ENCODE measurements around the gene JSRP1.

The JSRP1 gene, protein sequence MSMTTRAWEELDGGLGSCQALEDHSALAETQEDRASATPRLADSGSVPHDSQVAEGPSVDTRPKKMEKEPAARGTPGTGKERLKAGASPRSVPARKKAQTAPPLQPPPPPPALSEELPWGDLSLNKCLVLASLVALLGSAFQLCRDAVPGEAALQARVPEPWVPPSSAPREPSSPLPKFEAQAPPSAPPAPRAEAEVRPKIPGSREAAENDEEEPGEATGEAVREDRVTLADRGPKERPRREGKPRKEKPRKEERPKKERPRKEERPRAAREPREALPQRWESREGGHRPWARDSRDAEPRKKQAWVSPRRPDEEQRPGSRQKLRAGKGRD

DNA sequence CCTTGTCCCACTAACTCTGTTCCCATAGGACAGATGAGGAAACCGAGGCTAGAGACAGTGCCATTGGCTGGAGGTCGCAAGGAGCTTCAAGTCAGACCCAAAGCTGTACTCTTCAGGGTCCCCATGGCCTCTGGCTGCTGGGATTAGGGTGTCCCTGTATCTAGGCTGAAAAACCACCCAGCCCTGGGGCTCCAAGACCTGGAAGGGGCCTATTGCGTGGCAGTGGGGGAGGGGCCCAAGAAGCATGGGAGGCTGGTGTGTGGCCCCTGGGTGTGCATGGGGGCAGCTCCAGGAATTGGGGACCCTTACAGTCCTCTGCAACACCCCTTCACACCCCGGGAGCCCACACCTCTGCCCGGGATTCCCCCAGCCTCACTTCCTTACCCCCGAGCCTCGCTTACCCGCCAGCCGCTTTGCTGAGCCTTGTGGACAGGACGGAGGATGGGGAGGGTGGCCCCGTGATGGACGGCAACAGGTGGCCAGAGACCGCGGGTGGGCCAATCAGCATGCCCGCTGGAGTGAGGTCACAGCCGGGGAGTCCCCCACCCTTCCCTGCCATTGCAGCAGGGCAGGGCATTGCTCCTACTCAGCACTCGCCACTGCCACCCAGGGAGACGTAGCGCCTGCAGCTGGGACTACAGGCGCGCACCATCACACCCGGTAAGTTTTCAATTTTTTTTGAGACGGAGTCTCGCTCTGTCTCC lies at the start of gene JSRP1:
Gene JSRP1, minus strand, starts transcription at position 436 of the 704 bp plus-strand sequence. CDS start 1,103 bp downstream, outside the sequence.
- DNase-seq, result no peak

DNA sequence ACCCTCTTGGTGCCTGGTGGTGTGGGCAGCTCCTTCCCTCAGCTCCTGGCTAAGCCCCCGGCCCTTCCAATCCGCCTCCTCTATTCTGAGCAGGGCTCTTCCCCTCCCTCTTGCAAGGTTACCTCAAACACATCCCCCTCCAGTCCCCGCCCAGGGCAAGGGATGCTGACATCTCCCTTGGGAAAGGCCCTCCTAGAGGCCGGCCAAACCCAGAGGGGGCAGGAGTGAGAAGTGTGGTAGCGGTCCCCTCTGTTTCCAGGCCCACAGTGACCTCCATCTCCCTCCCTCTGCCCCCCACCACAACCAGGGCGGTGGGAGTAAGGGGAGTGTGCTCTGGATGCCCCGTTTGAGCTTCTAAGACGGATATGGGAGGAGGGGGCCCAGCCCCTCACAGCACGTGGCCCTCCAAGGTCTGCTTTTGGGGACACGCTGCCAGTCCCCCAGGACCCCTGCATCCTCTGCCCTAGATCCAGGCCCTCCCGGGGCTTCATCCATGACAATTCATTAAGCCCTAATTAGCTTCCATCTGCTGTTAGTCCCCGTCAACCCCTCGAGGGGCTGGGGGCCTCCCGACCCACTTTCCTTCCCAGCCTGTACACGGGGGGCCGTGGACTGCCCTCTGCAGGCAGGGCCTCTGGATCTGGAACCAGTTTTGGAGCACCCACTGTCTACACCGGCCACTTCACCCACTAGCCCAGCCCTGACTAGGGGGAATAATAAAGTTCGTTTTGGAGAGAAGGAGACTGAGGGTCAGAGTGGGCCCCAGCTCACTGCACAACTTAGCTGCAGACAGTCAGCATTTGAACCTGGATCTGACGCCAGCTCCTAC lies 49.4 kb upstream of the JSRP1 start:
- DNase-seq, result no peak

DNA sequence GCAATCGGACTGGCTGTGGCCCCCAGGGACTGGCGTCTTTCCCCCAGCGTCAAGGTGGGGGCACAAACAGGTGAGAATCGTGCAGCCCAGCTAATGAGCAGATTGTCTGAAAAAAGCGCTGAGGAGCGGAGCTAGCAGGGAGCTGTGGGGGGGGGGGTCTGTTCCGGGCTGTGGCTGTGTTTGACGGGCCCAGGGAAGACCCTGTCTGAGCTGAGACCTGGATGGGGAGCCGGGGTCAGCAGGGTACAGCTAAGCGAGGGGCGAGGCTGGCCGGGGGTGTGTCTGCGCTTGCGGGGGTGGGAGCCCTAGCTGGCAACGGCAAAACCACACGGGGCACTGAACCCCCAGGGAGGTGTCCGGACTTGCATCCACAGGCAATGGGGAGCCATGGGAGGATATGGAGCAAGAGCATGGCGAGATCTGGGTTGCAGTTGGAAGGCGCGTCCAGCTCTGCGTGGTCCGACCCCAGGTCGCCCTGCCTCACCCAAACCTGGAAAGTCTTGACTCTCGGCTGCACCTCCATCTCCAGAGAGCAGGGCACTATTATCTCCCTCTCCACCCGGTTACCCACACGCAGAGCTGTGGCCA lies 47.1 kb upstream of the JSRP1 start:
- DNase-seq, result no peak

DNA sequence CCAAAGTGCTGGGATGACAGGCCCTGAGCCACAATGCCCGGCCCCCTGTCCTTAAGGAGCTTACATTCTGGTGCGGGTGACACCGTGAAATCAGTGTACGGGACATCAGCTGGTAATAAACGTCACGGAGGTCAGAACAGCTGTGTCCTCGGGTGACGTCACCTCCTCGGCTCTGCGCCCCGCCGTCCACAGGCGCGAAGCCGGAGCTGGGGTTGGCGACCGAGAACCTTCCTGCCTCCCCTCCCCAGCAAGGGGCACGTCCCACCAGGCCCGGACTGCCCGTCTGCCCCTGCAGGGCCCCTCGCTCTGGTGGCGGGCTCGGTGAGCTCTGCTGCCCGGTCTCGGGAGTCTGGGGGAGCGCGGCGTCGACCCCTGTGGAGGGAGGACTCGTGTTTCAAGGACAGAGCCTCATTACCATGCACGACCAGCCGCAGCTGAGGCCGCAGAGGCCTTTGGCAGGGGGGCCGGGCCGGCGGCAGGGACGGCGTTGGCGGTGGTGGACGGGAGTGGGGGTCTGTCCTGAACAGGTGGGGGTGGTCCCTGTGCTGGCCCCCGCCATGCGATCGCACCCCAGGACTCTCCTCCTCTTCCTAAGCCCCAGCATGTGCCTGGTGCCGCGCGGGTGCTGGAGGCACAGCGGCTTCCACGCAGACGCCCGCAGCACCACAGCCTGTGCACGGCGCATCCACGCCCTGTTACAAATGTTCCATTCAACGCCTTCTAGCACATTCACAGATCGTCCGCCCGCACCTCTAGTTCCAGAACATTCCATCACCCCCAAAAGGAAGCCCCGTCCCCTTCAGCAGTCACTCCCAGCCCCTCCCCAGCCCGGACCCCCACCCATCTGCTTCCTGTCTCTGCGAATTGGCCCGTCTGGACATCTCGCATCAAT lies 46.3 kb upstream of the JSRP1 start:
- DNase-seq, result no peak

DNA sequence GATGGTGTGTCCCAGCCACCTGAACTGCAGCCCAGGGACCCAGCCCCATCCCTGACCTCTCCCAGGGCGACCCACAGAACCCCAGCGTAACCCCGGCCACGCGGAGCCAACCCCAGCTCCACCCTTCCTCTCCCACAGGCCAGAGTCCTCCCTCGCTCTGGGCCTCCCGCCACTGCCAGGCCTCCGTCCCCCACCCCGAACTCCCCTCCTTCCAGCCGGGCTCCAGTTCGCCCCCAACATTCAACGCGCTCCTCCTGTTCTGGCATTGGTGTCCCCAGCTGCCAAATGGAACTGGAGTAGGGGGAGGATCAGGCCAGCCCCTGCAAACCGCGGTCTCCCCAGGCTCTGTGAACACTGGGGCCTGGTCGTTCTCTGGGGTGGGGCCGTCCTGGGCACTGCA lies 44.3 kb upstream of the JSRP1 start:
- no peak for DNase-seq

DNA sequence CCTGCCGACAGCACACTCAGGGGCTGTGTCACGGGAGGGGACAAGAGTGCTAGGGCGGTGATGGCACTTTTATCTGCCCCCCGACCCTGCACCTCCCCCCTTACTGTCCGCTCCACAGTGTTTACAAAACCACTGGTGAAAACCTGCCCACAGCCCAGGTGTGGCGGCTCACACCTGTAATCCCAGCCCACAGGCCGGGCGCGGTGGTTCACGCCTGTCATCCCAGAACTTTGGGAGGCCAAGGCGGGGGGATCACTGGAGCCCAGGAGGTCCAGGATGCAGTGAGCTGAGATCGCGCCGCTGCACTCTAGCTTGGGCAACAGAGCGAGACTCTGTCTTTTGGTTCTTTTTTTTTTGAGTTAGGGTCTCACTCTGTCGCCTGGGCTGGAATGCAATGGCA lies 39.9 kb upstream of the JSRP1 start:
- DNase-seq, result no peak

DNA sequence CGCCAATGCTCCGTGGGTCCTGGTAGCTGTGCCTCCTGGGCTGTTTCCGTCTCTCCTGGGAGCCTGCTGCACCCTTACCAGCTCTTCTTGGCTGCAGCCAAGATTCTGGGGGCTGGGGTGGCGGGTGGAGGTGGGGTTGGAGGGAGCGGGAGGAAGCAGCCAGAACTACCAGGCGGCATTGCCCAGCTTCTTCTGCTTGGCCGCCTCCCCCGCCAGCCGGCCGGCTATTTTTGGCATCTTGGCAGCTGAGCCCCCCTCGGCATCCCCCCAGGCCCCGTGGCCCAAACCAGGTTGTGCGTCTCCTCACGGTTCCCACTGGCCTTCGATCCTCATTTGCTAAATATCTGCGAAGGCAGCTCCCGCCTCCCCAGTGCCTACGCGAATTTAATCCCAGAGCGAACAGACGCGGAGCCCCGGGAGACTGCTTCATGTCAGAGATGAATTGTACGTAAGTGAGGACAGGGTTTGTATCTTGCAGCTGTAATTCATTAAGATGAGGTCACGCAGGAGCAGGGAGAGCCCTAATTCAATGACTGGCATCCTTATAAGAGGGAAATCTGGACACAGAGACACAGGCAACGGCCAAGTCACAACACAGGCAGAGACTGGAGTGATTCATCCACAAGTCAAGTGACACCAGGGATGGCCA lies 38.6 kb upstream of the JSRP1 start:
- DNase-seq, result no peak

DNA sequence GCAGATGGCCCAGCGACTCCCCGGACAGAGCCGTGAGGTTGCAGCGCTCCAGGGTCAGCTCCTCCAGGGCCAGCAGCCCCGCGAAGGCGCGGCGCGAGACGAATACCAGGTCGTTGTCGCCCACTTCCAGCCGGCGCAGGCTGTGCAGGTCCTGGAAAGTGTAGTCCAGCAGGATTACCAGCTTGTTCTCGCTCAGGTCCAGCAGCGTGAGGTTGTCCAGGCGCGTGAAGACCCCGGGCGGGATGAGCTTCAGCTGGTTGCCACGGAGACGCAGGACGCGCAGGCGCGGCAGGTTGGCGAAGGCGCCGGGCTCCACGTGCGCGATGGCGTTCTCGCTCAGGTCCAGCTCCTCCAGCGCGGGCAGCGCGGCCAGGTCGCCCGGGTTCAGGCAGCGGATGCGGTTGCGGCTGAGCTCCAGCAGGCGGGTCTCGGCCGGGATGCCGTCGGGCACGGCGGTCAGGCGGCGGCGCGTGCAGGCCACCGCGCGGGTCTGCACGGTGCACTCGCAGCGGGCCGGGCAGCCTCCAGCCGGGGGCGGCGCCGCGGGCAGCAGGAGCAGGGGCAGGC lies 35.1 kb upstream of the JSRP1 start:
- DNase-seq, result no peak

DNA sequence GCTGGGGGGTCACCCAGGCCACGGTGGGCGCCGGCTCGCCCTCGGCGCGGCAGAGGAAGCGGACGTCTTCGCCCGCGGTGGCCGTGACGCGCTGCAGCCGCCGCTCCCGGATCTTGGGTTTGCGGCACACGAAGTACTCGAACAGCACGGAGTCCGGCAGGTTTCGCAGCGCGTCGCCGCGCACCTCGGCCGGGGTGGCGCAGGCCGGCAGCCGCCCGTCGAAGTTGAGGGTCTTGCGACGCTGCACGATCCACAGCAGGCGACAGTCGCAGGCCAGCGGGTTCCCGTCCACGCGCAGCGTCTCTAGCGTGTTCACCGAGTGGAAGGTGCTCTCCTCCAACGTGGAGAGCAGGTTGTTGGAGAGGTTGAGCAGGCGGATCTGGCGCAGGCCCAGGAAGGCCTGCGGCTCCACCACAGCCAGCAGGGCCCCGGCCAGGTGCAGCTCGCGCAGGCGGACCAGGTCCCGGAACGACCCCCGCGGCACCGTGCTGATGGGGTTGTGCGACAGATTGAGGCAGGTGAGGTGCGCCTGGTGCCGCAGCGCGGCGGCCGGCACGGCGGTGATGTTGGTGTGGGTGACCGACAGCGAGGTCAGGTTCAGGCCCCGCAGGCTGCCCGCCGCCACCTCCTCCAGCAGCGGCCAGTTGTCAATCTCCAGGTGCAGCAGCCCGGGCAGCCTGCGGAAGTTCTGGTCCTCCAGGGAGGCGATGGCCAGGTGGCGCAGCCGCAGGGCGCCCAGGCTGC lies 34.4 kb upstream of the JSRP1 start:
- DNase-seq, result no peak

DNA sequence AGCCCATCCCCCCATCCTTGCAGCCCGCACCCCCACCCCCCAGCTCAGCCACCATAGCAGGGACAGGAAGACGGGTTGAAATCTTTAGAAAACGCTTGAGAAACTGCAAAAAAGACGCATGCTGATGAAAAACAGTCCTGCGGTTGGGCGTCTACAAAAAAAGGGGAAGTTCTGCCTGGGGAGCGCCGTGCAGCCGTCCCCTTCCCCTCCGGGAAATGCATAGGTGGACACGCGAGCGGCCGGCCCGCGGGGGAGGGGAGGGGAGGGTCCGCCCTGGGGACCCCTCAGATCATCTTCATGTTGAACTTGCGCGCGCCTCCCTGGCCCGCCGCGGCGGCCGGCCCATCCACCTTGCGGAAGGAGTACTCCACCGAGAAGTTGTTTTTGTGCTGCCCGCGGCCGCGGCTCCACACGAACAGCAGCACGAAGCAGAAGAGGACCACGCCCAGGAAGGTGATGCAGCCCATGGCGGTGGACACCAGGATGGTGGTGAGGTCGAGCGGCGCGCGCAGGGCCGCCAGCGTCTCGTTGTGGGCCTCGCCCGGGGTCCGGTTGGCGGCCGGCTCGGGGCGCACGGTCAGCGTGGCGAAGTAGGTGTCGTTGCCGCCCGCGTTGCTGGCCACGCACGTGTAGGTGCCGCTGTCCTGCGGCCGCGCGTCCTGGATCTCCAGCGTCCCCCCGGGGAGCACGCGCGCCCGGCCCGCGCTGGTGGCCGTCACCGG lies 33.7 kb upstream of the JSRP1 start:
- DNase-seq, result peak in 2 of 4 experiments; percentile 57 to 58

DNA sequence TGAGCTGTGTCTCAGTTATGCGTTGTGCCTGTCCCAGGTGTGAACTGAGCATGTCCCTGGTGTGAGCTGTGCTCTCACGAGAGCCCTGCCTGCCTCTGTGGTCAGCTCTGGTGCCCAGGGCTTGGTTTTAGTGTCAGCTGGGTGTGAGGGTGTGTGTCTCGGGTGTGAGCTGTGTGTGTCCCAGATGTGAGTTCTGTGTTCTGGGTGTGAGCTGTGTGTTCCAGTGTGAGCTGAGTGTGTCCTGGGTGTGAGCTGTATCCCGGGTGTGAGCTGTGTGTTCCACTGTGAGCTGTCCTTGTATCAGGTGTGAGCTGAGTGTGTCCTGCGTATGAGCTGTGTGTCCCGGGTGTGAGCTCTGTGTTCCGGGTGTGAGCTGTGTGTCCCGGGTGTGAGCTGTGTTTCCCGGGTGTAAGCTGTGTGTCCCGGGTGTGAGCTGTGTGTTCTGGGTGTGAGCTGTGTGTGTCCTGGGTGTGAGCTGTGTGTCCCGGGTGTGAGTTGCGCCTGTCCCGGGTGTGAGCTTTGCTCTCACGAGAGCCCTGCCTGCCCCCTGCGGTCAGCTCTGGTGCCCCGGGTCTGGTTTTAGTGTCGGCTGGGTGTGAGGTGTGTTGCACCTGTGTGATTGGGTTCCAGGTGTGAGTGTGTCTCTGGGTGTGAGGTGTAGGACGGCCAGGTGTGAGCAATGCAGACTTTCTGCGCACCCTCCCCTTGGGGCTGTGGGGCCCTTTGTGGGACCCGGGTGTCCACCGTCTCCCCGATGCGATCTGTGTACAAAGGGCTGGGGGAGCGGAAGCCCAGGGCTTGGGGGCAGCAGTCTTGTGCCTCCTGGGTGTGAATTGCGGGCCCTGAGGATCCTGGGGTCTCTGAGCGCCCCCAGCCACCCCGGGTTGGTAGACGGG lies 32.8 kb upstream of the JSRP1 start:
- DNase-seq, result no peak

DNA sequence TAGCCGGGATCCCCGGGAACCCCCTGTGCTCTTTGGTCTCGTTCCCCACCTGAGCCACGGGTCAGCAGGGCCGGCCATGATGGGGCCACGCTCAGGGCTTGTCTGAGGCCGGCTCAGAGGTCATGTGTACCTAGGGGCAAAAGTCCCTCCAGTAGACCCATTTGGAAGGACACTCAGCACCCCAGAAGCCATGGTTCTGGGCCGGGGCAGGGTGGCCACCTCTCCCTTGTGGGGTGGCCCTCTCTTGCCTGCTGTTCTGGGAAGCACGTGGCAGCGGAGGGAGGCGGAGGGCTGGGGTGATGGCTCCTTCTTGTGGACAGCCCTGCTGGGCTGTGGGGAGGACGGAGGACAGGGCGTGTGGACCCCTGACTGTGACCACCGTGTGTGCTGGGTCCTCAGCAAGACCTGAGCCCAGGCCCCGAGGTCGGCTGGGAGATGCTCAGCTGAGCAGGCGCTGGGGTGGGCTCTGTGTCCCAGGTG lies 32.2 kb upstream of the JSRP1 start:
- no peak for DNase-seq

DNA sequence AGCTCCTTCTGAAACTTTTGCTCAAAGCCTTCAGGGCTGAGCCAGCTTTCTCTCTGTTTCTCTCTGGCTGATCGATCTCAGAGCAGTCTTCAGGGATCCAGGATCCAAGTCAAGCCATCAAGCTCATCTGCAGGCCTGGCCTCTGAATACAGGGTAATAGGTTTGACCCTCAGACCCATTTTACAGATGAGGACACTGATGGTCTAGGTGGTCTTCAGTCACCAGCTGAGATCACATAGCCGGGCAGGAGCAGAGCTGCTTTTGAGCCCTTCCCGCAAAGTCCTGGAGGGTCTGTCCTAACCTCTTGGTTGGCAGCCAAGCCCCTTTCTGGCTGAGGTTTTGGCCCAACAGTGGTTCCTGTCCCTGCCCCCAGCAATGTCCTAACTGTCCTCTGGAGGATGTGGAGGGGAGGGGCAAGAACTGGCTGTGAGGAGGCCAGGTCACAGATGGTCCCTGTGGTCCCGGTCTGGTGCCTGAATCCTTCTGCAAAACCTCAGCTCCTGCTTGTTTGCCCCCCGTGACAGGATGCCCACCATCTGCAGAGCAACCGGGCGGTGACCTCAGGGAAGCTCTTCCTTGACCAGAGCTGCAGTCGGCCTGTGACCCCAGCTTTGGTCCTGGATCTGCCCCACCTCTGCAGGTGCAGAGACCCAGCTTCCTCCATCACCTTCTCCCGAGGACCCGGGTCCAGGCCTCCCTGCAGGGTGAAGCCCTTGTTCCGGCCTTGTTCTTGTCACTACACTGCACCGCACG lies 31.5 kb upstream of the JSRP1 start:
- DNase-seq, result no peak

DNA sequence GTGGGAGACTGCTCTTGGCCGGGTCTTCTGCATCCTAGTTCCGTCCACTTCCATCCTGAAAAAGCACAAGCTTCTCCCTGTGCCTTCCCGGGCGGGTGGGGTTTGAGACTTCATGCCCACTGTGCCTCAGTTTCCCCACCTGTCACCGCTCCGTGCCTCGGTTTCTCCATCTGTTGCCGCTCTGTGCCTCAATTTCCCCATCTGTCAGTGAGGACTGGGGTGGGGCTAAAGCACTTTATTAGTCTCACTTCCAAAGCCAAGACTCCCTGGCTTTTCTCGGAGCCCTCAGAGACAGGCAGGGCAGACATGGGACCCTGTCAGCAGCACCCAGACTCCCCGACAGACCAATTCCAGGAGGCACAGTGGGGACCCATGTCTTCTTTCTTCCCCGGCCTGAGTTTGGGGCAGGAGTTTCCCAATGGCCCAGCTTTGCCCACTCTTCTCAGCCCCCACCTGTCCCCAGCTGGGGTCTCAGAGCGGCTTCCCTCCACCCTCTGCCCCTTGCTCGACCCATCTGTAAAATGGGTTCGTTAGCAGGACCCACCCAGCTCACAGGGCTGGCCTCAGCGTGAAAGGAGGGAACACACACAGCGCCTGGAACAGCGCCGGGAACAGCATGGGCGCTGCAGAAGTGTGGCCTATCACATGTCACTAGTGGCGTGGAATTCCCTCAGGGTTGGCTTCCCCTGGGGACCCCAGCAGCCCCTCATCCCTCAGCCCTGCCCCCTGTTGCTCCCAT lies 30.4 kb upstream of the JSRP1 start:
- no peak for DNase-seq

DNA sequence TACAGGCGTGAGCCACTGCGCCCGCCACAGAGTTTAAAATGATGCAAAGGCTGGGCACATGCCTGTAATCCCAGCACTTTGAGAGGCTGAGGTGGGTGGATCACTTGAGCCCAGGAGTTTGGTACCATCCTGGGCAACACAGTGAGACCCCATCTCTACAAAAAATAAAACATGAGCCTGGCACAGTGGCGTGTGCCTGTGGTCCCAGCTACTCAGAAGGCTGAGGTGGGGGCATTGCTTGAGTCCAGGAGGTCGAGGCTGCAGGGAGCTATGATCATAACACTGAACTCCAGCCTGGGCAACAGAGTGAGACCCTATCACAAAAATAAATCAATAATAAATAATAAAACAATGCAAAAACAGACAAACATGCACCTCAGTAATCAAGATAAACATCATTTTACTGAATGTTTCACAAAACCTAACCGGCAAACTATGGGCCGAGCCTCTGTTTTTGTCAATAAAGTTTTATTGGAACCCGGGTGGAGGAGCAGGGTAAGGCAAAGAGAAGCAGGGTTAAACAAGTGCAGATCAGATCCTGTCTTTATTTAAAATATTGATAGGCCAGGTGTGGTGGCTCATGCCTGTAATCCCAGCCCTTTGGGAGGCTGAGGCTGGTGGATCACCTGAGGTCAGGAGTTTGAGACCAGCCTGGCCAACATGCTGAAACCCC lies 27.8 kb upstream of the JSRP1 start:
- no peak for DNase-seq

DNA sequence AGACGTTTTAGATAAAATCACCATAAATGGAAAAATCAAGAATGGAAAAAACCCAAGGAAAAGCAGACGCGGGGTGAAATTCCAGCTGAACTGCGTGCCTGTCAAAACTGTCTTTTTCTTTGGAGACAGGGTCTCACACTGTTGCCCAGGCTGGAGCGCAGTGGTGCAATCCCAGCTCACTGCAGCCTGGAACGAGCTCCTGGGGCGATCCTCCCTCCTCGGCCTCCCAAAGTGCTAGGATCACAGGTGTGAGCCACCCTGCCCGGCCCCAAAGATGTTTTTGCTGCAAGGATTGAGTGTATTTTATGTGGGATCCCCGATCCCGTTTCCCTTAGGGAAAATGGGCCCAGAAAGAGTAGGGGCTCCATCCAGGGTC lies 26.6 kb upstream of the JSRP1 start:
- no peak for DNase-seq
